Caco-2 (cell line): ENCODE data around the gene CENPT. TPM values are rescaled to one million over a fixed set of nuclear protein-coding genes. Genes with fewer than 3 reads are reported as not detected.
A peak's percentile ranks its signal among the peaks of the same experiment; 100 is the strongest.

Source experiments
- BruUV-seq: library from RNA; stranded (reverse); fragments of 400-500 nt; replicated peaks from 2 replicates; lab custom pipeline; 2021; lab: Mats Ljungman, UMichigan
- CTCF ChIA-PET: fragments of 300-600 bp; sonication (Branson Sonifier 250); formaldehyde crosslinking; loops from one replicate; lab custom pipeline; 2022; ENCODE audit warnings: antibody characterized with exemption; lab: Charles Lee
- POLR2A ChIA-PET: fragments of 300-600 bp; sonication (Branson Sonifier 250); formaldehyde crosslinking; loops from one replicate; lab custom pipeline; 2022; ENCODE audit warnings: antibody characterized with exemption; lab: Charles Lee
- DNase-seq, 2 experiments: peaks; one replicate each; pipeline versions ENCODE4 v3.0.0 to v3.0.0-alpha.2; 2020 to 2022
- H3K27me3 ChIP-seq: replicated peaks from 2 replicates; pipeline ENCODE4 v1.6.0; 2011; ENCODE audit warnings: low read length; ENCODE audit not compliant: control insufficient read depth, insufficient read depth
- H3K36me3 ChIP-seq: 2 replicates; pipeline ENCODE4 v1.5.1; 2011; ENCODE audit warnings: low read length; ENCODE audit not compliant: control insufficient read depth, insufficient read depth
- H3K4me1 ChIP-seq: fragments of 250-450 bp; sonication (Bioruptor Pico); 2 replicates; pipeline ENCODE4 v1.5.1; 2020; ENCODE audit warnings: mild to moderate bottlenecking
- H3K4me3 ChIP-seq: 2 replicates; pipeline ENCODE4 v1.5.1; 2011; ENCODE audit warnings: low read depth, mild to moderate bottlenecking, control low read depth, low read length
- H3K9me3 ChIP-seq: fragments of 250-450 bp; sonication (Bioruptor Pico); 2 replicates; pipeline ENCODE4 v1.5.1; 2020; ENCODE audit warnings: mild to moderate bottlenecking, moderate library complexity
- H3K27ac Mint-ChIP-seq: one replicate; pipeline ENCODE4 v1.8.0; 2022; ENCODE audit warnings: mixed read lengths; ENCODE audit not compliant: unreplicated experiment
- H3K27me3 Mint-ChIP-seq: one replicate; pipeline ENCODE4 v1.8.0; 2022; ENCODE audit warnings: mixed read lengths; ENCODE audit not compliant: insufficient read depth, unreplicated experiment
- H3K36me3 Mint-ChIP-seq: one replicate; pipeline ENCODE4 v1.8.0; 2022; ENCODE audit warnings: mild to moderate bottlenecking, mixed read lengths; ENCODE audit not compliant: insufficient read depth, unreplicated experiment
- H3K4me1 Mint-ChIP-seq: one replicate; pipeline ENCODE4 v1.8.0; 2022; ENCODE audit warnings: low read depth, mixed read lengths; ENCODE audit not compliant: unreplicated experiment
- H3K4me3 Mint-ChIP-seq: one replicate; pipeline ENCODE4 v1.8.0; 2022; ENCODE audit warnings: mild to moderate bottlenecking, moderate library complexity, mixed read lengths; ENCODE audit not compliant: unreplicated experiment
- H3K9me3 Mint-ChIP-seq: one replicate; pipeline ENCODE4 v1.8.0; 2022; ENCODE audit warnings: mixed read lengths; ENCODE audit not compliant: unreplicated experiment
- CTCF ChIP-seq, 2 experiments: fragments of 200-600 bp in 1 of 2; IDR thresholded peaks; 1 replicate in 1 of 2; 2 replicates in 1 of 2; pipeline versions ENCODE4 v1.5.1 to v1.8.0; 2011 to 2022; ENCODE audit warnings: antibody characterized with exemption in 1 of 2, control low read depth in 1 of 2, inconsistent platforms in 1 of 2, low read depth in 1 of 2, low read length in 1 of 2, mild to moderate bottlenecking in 1 of 2, moderate library complexity in 1 of 2; ENCODE audit not compliant: insufficient read depth in 1 of 2, severe bottlenecking in 1 of 2, unreplicated experiment in 1 of 2
- intact Hi-C: fragments of 100-400 bp; cut with micrococcal nuclease; formaldehyde crosslinking; loops from one replicate; pipeline ENCODE4 v1.10.0; 2022; ENCODE audit not compliant: unreplicated experiment
- total RNA-seq: library from RNA; stranded (reverse); gene quantifications from 2 replicates; pipeline ENCODE4 v1.2.3, GENCODE V29; 2022

Gene CENPT
- total RNA-seq, 1 experiment from 2014 or later, result 80.1 TPM

- Histone ChIP-seq H3K9me3 (no peaks in the 10 kb centered on the region), H3K4me3 (peak overlapping the region; percentile 40), H3K27me3 (no peaks in the 10 kb centered on the region), H3K4me1 (peaks cover 17% of the 10 kb centered on the region; the same call in 1 of the 2 replicates), H3K36me3 (no peaks in the 10 kb centered on the region)
- Mint-ChIP-seq H3K9me3 (no peaks in the 10 kb centered on the region), H3K27me3 (no peaks in the 10 kb centered on the region), H3K4me3 (peak overlapping the region; percentile 89), H3K36me3 (peaks cover 17% of the 10 kb centered on the region), H3K27ac (peak overlapping the region; percentile 97), H3K4me1 (peaks cover 14% of the 10 kb centered on the region)
- DNase-seq, result no peak
- intact Hi-C loops, result loop anchor here (2.0 kb wide), 1 partner anchor 42 kb away; no protein-coding TSS in a partner anchor
- no peak for TF ChIP-seq CTCF (IDR thresholded peaks at IDR 0.05; ENCODE audit: insufficient read depth in 1 of 2, low read depth in 1 of 2, low read length in 1 of 2, severe bottlenecking in 1 of 2, unreplicated experiment in 1 of 2)
- TSS peak; percentile 85 for BruUV-seq
- ChIA-PET CTCF (interaction anchor here (1.1 kb wide), 1 partner anchor 9 kb away, joined by 6 read pairs; no protein-coding TSS in a partner anchor), POLR2A (interaction anchor here (1.0 kb wide), 1 partner anchor 86 kb away, joined by 4 read pairs; the partner anchor contains the start of genes RANBP10 and TSNAXIP1)
Measured at GRCh38 chr16:67892375-67892774, 44.9 kb upstream of the CENPT start.

- no peak for DNase-seq
- intact Hi-C loops, result no loop called here
- ChIA-PET POLR2A (no interaction called here), CTCF (no interaction called here)
- Mint-ChIP-seq H3K9me3 (no peaks in the 10 kb centered on the region), H3K4me1 (peaks cover 20% of the 10 kb centered on the region), H3K4me3 (no peak overlapping the region), H3K27ac (no peak overlapping the region), H3K27me3 (no peaks in the 10 kb centered on the region), H3K36me3 (peaks cover 36% of the 10 kb centered on the region)
- Histone ChIP-seq H3K36me3 (peaks cover 2% of the 10 kb centered on the region; the same call in 1 of the 2 replicates), H3K4me3 (no peak overlapping the region), H3K4me1 (peaks cover 37% of the 10 kb centered on the region), H3K27me3 (no peaks in the 10 kb centered on the region), H3K9me3 (no peaks in the 10 kb centered on the region)
- TF ChIP-seq CTCF (IDR thresholded peaks at IDR 0.05; ENCODE audit: insufficient read depth in 1 of 2, low read depth in 1 of 2, low read length in 1 of 2, severe bottlenecking in 1 of 2, unreplicated experiment in 1 of 2), result no peak
- BruUV-seq, result no TSS peak
Measured at GRCh38 chr16:67888331-67888730, 40.8 kb upstream of the CENPT start.

- Mint-ChIP-seq H3K36me3 (peaks cover 51% of the 10 kb centered on the region), H3K4me3 (no peak overlapping the region), H3K27me3 (no peaks in the 10 kb centered on the region), H3K9me3 (no peaks in the 10 kb centered on the region), H3K27ac (peak overlapping the region; percentile 7), H3K4me1 (peaks cover 30% of the 10 kb centered on the region)
- intact Hi-C loops, result no loop called here
- POLR2A ChIA-PET, result no interaction called here
- no TSS peak for BruUV-seq
- Histone ChIP-seq H3K4me3 (no peak overlapping the region), H3K27me3 (no peaks in the 10 kb centered on the region), H3K36me3 (peaks cover 5% of the 10 kb centered on the region; the same call in 1 of the 2 replicates), H3K9me3 (no peaks in the 10 kb centered on the region), H3K4me1 (peaks cover 49% of the 10 kb centered on the region)
- no peak for TF ChIP-seq CTCF (IDR thresholded peaks at IDR 0.05; ENCODE audit: insufficient read depth in 1 of 2, low read depth in 1 of 2, low read length in 1 of 2, severe bottlenecking in 1 of 2, unreplicated experiment in 1 of 2)
- DNase-seq, result no peak
- CTCF ChIA-PET, result interaction anchor here (0.9 to 5.0 kb wide), 3 partner anchors 13 to 70 kb away, joined by 4 to 47 read pairs (median 5); partner anchors contain the start of genes EDC4 and PSMB10
Measured at GRCh38 chr16:67886387-67886786, 38.9 kb upstream of the CENPT start.
